Chondrocyte (in vitro differentiated cells): Measurements from ENCODE around the gene GRM5. TPM values are rescaled to one million over a fixed set of nuclear protein-coding genes. Genes with fewer than 3 reads are reported as not detected.

ENCODE experiments used
- DNase-seq: peaks from one replicate; pipeline ENCODE4 v3.0.0; 2021; ENCODE audit warnings: mixed read lengths, low spot score
- H3K27ac Mint-ChIP-seq: one replicate; pipeline ENCODE4 v1.8.0; 2021; ENCODE audit warnings: mild to moderate bottlenecking, moderate library complexity, mixed read lengths; ENCODE audit not compliant: unreplicated experiment
- H3K27me3 Mint-ChIP-seq: 2 replicates; pipeline ENCODE4 v1.8.0; 2021; ENCODE audit warnings: low read depth, mixed read lengths
- H3K36me3 Mint-ChIP-seq: 2 replicates; pipeline ENCODE4 v1.8.0; 2021; ENCODE audit warnings: low read depth, mixed read lengths
- H3K4me1 Mint-ChIP-seq: 2 replicates; pipeline ENCODE4 v1.8.0; 2021; ENCODE audit warnings: low read depth, mild to moderate bottlenecking, mixed read lengths
- H3K4me3 Mint-ChIP-seq: one replicate; pipeline ENCODE4 v1.8.0; 2021; ENCODE audit warnings: mild to moderate bottlenecking, moderate library complexity, mixed read lengths; ENCODE audit not compliant: unreplicated experiment
- H3K9me3 Mint-ChIP-seq: 2 replicates; pipeline ENCODE4 v1.8.0; 2021; ENCODE audit warnings: low read depth, mixed read lengths
- total RNA-seq: library from RNA; stranded (reverse); gene quantifications from 3 replicates; pipeline ENCODE4 v1.2.1, GENCODE V29; 2021
- TF ChIP-seq, protein P1 (sequence below): fragments of 200-600 bp; sonication (generic); IDR thresholded peaks from 2 replicates; pipeline ENCODE4 v1.5.0; 2021; ENCODE audit warnings: antibody characterized with exemption, mild to moderate bottlenecking, moderate library complexity

The GRM5 gene
- total RNA-seq, 1 donor from 2014 or later, result 0.52 TPM

DNA sequence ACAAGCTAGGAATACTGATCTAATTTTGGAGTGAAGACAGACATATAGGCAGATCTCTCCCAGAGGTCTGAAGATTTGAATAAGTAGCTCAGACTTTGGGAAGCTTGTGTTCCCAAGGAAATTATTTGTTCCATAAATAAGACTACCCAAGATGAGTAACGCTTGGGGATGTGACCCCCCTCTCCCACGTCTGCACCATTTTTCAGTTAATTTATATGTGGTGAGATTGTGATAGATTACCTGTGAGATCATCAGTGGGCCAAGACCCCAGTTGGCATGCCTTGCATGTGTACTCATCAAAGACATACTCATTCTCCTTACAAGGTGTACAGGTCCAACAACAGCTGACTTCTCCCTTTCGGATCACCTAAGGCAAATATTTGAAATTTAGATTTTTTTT is 475.4 kb downstream of the GRM5 start:
- TF ChIP-seq, protein P1, sequence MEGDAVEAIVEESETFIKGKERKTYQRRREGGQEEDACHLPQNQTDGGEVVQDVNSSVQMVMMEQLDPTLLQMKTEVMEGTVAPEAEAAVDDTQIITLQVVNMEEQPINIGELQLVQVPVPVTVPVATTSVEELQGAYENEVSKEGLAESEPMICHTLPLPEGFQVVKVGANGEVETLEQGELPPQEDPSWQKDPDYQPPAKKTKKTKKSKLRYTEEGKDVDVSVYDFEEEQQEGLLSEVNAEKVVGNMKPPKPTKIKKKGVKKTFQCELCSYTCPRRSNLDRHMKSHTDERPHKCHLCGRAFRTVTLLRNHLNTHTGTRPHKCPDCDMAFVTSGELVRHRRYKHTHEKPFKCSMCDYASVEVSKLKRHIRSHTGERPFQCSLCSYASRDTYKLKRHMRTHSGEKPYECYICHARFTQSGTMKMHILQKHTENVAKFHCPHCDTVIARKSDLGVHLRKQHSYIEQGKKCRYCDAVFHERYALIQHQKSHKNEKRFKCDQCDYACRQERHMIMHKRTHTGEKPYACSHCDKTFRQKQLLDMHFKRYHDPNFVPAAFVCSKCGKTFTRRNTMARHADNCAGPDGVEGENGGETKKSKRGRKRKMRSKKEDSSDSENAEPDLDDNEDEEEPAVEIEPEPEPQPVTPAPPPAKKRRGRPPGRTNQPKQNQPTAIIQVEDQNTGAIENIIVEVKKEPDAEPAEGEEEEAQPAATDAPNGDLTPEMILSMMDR, result no peak

DNA sequence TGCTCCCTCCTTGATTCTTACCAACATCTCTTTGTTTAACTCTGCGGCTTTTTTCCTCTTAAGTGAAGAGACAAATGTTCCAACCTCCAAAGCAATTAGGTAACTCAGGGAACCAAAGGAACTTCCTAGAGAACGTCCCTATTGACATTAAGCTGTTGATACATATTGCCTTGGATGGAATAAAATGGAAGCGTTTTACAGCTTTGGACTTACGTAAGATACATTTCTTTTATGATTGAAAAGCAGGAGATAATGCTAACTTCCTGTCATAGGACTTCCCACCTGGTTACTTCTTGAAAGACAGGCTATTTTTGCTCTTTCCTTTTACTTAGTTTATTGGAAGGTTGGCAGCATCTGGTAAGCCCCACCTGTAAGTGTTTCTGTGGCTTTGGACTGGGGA is 482.5 kb downstream of the GRM5 start:
- Mint-ChIP-seq H3K4me3 (no peak overlapping the region), H3K36me3 (no peaks in the 10 kb centered on the region), H3K27me3 (peaks cover 33% of the 10 kb centered on the region), H3K4me1 (no peaks in the 10 kb centered on the region), H3K27ac (no peak overlapping the region), H3K9me3 (no peaks in the 10 kb centered on the region)
- TF ChIP-seq, protein P1, result no peak
- DNase-seq, result no peak

More for the DNA sequence above, 475.4 kb downstream of the GRM5 start:
- Mint-ChIP-seq H3K27me3 (peaks cover 12% of the 10 kb centered on the region), H3K4me1 (no peaks in the 10 kb centered on the region), H3K9me3 (no peaks in the 10 kb centered on the region), H3K36me3 (no peaks in the 10 kb centered on the region), H3K4me3 (no peak overlapping the region), H3K27ac (no peak overlapping the region)
- no peak for DNase-seq

DNA sequence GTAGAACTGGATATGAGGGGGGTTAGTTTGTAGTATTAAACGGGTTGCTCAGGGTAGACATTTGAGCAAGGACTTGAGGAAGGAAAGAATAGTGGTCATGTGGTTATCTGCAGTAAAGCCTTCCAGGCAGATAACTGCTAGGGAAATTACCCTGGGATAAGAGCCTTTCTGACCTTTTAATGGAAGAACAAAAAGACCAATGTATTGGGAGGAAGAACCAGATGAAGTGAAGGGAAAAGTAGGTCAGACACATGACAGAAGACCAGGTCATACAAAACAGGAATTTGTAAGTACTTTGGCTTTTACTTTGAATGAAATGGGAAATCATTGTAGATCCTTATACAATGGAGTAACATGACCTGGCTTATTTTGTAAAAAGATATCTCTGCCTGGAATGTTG is 486.3 kb downstream of the GRM5 start:
- H3K27me3 Mint-ChIP-seq, result peaks cover 33% of the 10 kb centered on the region
- no peaks in the 10 kb centered on the region for H3K4me1 Mint-ChIP-seq
- H3K4me3 Mint-ChIP-seq, result no peak overlapping the region
- no peaks in the 10 kb centered on the region for H3K9me3 Mint-ChIP-seq
- no peaks in the 10 kb centered on the region for H3K36me3 Mint-ChIP-seq
- no peak for DNase-seq
- TF ChIP-seq, protein P1, result no peak
- H3K27ac Mint-ChIP-seq, result no peak overlapping the region

DNA sequence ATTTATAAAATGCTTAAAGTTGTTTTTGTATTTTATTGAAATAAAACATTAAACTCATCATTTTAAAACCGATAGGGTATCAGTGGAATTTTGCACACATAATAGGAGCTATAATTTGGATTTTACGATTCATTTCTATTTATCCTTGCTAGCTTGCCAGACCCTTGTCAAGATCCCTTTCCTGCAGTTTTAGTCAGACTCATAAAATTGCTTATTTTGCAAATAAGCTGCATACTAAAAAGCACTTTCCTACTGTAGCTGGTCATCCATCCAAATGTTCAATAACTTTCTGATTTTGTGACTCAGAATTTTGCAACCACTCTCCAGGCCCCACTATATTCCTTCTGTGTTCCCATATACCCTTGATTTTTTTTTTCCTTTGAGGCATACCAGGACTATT is 489.0 kb downstream of the GRM5 start:
- Mint-ChIP-seq H3K4me1 (no peaks in the 10 kb centered on the region), H3K4me3 (no peak overlapping the region), H3K36me3 (no peaks in the 10 kb centered on the region), H3K9me3 (no peaks in the 10 kb centered on the region), H3K27me3 (peaks cover 35% of the 10 kb centered on the region), H3K27ac (no peak overlapping the region)
- no peak for DNase-seq
- TF ChIP-seq, protein P1, result no peak

DNA sequence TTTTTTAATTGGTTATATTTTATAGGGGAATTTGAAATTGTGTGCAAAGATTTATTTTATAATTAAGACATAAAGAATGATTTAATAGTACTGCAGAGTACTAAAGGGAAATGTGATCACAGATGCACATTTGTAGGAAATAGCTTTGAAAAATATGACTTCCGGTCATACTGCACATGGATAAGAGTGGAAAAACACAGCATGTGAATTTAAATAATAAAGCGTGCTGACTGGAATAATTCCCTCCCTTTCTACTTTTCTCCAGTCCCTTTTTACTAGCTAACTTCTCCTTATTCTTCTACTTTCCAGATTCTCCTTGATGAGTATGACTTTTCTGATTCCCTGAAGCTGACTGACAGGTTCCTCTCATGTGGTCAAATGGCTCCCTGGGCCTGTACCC is 489.9 kb downstream of the GRM5 start:
- Mint-ChIP-seq H3K9me3 (no peaks in the 10 kb centered on the region), H3K4me3 (no peak overlapping the region), H3K27me3 (peaks cover 37% of the 10 kb centered on the region), H3K4me1 (no peaks in the 10 kb centered on the region), H3K27ac (no peak overlapping the region), H3K36me3 (no peaks in the 10 kb centered on the region)
- TF ChIP-seq, protein P1, result no peak
- no peak for DNase-seq
